Left lung (tissue), 10 donors: ENCODE data around the gene CARMIL1. TPM values are rescaled to one million over a fixed set of nuclear protein-coding genes. Genes with fewer than 3 reads are reported as not detected.

Source experiments
- ATAC-seq: fragments of 200-7000 bp; cut with Tn5 transposase; one replicate; pipeline ENCODE4 v1.9.1; 2020; ENCODE audit warnings: moderate library complexity
- DNase-seq, 4 donors: peaks; one replicate each; pipeline ENCODE4 v3.0.0-alpha.2; 2013 to 2020
- H3K27ac ChIP-seq, 2 donors: fragments of 200-600 bp; sonication (generic) in 1 of 2; one replicate each; pipeline versions ENCODE4 v1.5.0 to v1.8.0; 2020 to 2021
- H3K27me3 ChIP-seq, 2 donors: fragments of 200-600 bp; sonication (generic) in 1 of 2; one replicate each; pipeline versions ENCODE4 v1.5.0 to v1.8.0; 2020 to 2021
- H3K36me3 ChIP-seq, 2 donors: fragments of 200-600 bp; sonication (generic) in 1 of 2; one replicate each; pipeline versions ENCODE4 v1.5.0 to v1.8.0; 2020 to 2021
- H3K4me1 ChIP-seq, 2 donors: fragments of 200-600 bp; one replicate each; pipeline ENCODE4 v1.8.0; 2021
- H3K4me3 ChIP-seq, 2 donors: fragments of 200-600 bp; sonication (generic) in 1 of 2; one replicate each; pipeline versions ENCODE4 v1.5.0 to v1.8.0; 2020 to 2021; ENCODE audit warnings: mild to moderate bottlenecking in 1 of 2
- H3K9me3 ChIP-seq, 2 donors: fragments of 200-600 bp; sonication (generic) in 1 of 2; one replicate each; pipeline versions ENCODE4 v1.5.0 to v1.8.0; 2020 to 2021
- intact Hi-C, 2 donors: fragments of 100-400 bp; cut with DNase I; formaldehyde crosslinking; loops; one replicate each; pipeline versions ENCODE4 v1.11.2 to v1.14.2; 2022
- polyA plus RNA-seq, 6 donors: library from polyadenylated mRNA; unstranded; fragments of 120-200 nt; gene quantifications; one replicate each; pipeline ENCODE4 v1.2.1, GENCODE V29; 2013; ENCODE audit not compliant: insufficient read length in 6 of 6
- total RNA-seq, 2 donors: library from RNA; stranded (reverse); fragmentation: NEBNext Ultra II Directional; extraction: Animal tissue kit (Norgen Biotek cat#: 25700); gene quantifications; one replicate each; pipeline ENCODE4 v1.2.1, GENCODE V29; 2021
- TF ChIP-seq, protein P1 (sequence below), 2 donors: fragments of 200-600 bp; sonication (generic) in 1 of 2; IDR thresholded peaks; one replicate each; pipeline versions ENCODE4 v1.5.0 to v1.8.0; 2021; ENCODE audit warnings: antibody characterized with exemption in 2 of 2
- donor health status: DM: no; HTN: yes; CAD: no.
- donor health status: DM: no; HTN: no; CAD: no.

Gene CARMIL1
- total and polyA plus RNA-seq, 8 donors = 16.4 to 32.8 (median 27.4) TPM

DNA sequence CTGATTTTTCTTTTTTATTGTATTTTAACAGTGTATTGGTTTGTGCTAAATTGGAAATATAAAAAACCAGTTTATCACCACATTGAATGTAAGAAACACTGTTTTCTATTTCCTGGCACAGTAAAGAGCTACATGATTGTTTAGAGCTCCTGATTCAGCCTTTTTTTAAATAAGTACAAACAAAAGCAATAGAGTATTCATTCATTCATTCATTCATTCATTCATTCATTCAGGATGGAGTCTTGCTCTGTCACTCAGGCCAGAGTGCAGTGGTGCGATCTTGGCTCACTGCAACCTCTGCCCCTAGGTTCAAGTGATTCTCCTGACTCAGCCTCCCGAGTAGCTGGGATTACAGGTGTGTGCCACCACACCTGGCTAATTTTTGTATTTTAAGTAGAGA is 276.0 kb downstream of the CARMIL1 start:
- no peak overlapping the region for H3K4me3 ChIP-seq
- no peak for ATAC-seq
- TF ChIP-seq, protein P1, sequence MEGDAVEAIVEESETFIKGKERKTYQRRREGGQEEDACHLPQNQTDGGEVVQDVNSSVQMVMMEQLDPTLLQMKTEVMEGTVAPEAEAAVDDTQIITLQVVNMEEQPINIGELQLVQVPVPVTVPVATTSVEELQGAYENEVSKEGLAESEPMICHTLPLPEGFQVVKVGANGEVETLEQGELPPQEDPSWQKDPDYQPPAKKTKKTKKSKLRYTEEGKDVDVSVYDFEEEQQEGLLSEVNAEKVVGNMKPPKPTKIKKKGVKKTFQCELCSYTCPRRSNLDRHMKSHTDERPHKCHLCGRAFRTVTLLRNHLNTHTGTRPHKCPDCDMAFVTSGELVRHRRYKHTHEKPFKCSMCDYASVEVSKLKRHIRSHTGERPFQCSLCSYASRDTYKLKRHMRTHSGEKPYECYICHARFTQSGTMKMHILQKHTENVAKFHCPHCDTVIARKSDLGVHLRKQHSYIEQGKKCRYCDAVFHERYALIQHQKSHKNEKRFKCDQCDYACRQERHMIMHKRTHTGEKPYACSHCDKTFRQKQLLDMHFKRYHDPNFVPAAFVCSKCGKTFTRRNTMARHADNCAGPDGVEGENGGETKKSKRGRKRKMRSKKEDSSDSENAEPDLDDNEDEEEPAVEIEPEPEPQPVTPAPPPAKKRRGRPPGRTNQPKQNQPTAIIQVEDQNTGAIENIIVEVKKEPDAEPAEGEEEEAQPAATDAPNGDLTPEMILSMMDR (IDR thresholded peaks at IDR 0.05) = no peak
- no peaks in the 10 kb centered on the region for H3K9me3 ChIP-seq
- no peak for DNase-seq
- no peaks in the 10 kb centered on the region for H3K27me3 ChIP-seq
- intact Hi-C loops = no loop called here
- no peaks in the 10 kb centered on the region for H3K4me1 ChIP-seq
- H3K27ac ChIP-seq = no peak overlapping the region
- H3K36me3 ChIP-seq = no peaks in the 10 kb centered on the region

- H3K9me3 ChIP-seq = no peaks in the 10 kb centered on the region
- no peaks in the 10 kb centered on the region for H3K4me1 ChIP-seq
- H3K36me3 ChIP-seq = no peaks in the 10 kb centered on the region
- intact Hi-C loops = no loop called here
- DNase-seq (peak in 3 of 4 donors; percentile 51 to 76 (median 65)), ATAC-seq (peak; percentile 87)
- H3K27me3 ChIP-seq = no peaks in the 10 kb centered on the region
- H3K27ac ChIP-seq = no peak overlapping the region
- TF ChIP-seq, protein P1 (IDR thresholded peaks at IDR 0.05) = peak; percentile 61 to 75
- no peak overlapping the region for H3K4me3 ChIP-seq
Observed at GRCh38 chr6:25556516-25556915, 277.3 kb downstream of the CARMIL1 start.

DNA sequence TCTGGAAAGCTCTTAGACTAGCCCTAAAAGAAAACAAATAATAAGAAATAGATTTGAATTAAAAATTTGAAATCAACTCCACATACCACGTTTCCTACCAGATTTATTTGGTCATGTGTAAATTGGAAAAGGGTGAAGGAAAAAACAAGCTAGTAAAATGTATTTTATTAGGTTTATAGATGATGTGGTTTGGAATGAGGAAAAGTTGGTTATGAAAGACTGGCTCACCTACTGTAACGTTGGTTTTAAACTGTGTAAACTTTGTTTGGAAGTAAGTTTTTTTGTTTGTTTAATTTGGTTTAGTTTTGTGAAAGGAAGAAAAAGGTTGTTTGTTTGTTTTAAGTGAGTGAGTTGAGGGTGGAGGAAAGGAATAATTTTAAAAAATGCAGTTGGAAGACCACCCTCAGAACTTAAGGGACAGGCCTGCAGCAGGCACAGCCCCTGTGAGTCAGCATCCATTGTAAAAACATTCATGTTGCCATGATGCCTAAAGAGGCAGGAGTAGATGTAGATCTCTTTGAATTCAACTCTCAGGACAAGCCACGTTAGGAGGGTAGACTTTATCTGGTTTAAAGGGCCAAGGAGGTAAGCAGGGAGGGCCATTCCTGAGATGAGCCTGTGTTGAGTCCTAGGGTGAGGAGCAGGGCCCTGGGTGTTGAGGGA is 279.1 kb downstream of the CARMIL1 start:
- no peaks in the 10 kb centered on the region for H3K36me3 ChIP-seq
- H3K27me3 ChIP-seq = no peaks in the 10 kb centered on the region
- no peak overlapping the region for H3K27ac ChIP-seq
- no peak for DNase-seq
- H3K4me3 ChIP-seq = no peak overlapping the region
- H3K4me1 ChIP-seq = no peaks in the 10 kb centered on the region
- intact Hi-C loops = no loop called here
- no peak for ATAC-seq
- TF ChIP-seq, protein P1 (IDR thresholded peaks at IDR 0.05) = no peak
- H3K9me3 ChIP-seq = no peaks in the 10 kb centered on the region

- TF ChIP-seq, protein P1 (IDR thresholded peaks at IDR 0.05) = no peak
- intact Hi-C loops = no loop called here
Observed at GRCh38 chr6:25560865-25561264, 281.7 kb downstream of the CARMIL1 start.

DNA sequence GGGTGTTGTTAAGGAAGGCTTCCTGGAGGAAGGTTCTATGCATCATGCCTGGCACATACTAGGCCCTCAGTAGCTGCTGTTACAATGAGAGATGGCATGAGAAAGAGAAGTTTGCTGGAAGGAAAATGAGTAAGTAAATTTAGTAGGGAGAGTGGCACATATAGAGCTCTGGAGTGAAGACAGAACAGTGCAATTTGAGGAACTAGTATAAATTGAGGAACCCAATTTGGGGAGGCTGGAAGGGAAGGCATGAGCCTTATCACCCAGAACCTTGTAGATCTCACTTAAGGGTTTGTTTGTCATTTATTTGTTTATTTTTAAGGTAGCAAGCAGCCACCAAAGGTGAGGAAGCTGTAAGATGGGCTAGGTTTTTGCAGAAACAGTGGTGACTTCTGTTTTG is 285.8 kb downstream of the CARMIL1 start:
- DNase-seq (no peak), ATAC-seq (no peak)
- no peaks in the 10 kb centered on the region for H3K9me3 ChIP-seq
- no peaks in the 10 kb centered on the region for H3K4me1 ChIP-seq
- no peak overlapping the region for H3K27ac ChIP-seq
- no peaks in the 10 kb centered on the region for H3K27me3 ChIP-seq
- TF ChIP-seq, protein P1 (IDR thresholded peaks at IDR 0.05) = no peak
- intact Hi-C loops = no loop called here
- H3K4me3 ChIP-seq = no peak overlapping the region
- H3K36me3 ChIP-seq = no peaks in the 10 kb centered on the region

More at GRCh38 chr6:25560865-25561264, 281.7 kb downstream of the CARMIL1 start:
- H3K27ac ChIP-seq = no peak overlapping the region
- H3K27me3 ChIP-seq = no peaks in the 10 kb centered on the region
- no peaks in the 10 kb centered on the region for H3K9me3 ChIP-seq
- DNase-seq = no peak
- H3K4me1 ChIP-seq = no peaks in the 10 kb centered on the region
- H3K4me3 ChIP-seq = no peak overlapping the region
- ATAC-seq = no peak
- H3K36me3 ChIP-seq = no peaks in the 10 kb centered on the region
